Measurements from ENCODE around the gene BCAS3. TPM values are rescaled to one million over a fixed set of nuclear protein-coding genes. Genes with fewer than 3 reads are reported as not detected.

The BCAS3 gene
- total RNA-seq, 4 donors from 2014 or later: 18.2 to 60.6 (median 23.4) TPM

DNA sequence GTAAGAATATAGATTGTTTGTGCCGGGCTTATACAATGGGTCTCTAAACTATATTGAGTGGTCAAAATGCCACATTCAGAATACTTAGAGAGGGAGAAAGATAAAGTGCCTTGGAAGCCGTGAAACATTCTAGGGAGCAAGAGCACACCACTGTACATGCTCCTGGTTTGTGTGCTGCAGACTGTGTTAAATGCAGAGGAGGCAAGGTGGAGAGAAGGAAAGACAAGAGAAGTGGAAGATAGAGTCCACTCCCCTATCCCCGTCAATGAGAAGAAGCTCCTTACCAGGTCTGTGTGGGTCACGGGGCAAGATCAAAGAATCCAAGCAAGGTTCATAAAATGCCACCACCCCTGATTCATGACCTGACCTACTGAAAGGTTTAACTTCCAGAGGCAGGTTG lies 454.9 kb downstream of the BCAS3 start:
- in situ Hi-C loops (cut with MboI; ENCODE audit: low sequenced_read_pairs in 4 of 4) (no loop called here), intact Hi-C loops (cut with DNase I; ENCODE audit: low total_unique reads) (loop anchor here (10.0 kb wide), 1 partner anchor 262 kb away; the partner anchor contains the start of gene TBX2)

DNA sequence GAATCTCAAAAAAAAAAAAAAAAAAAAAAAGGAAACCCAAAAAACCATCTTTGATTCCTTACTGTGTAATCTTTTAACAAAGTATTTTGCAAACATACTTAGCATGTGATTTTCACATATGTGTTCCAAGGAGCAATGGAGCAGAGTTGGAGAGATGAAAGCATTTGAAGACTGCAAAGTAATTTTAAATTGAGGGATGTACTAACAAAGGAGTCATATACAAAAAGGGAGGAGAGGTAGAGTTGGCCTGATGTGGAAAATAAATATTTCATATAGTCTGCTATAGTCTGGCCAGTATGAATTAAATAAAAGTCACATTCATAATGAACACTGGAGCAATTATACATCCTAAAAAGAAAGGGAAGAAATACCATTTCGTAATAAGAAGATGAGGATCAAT lies 456.2 kb downstream of the BCAS3 start:
- no peak for DNase-seq
- TF ChIP-seq, protein P1, sequence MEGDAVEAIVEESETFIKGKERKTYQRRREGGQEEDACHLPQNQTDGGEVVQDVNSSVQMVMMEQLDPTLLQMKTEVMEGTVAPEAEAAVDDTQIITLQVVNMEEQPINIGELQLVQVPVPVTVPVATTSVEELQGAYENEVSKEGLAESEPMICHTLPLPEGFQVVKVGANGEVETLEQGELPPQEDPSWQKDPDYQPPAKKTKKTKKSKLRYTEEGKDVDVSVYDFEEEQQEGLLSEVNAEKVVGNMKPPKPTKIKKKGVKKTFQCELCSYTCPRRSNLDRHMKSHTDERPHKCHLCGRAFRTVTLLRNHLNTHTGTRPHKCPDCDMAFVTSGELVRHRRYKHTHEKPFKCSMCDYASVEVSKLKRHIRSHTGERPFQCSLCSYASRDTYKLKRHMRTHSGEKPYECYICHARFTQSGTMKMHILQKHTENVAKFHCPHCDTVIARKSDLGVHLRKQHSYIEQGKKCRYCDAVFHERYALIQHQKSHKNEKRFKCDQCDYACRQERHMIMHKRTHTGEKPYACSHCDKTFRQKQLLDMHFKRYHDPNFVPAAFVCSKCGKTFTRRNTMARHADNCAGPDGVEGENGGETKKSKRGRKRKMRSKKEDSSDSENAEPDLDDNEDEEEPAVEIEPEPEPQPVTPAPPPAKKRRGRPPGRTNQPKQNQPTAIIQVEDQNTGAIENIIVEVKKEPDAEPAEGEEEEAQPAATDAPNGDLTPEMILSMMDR (IDR thresholded peaks at IDR 0.05 in 4 of 5, conservative IDR thresholded peaks at IDR 0.05 in 1 of 5): no peak
- no peak for TF ChIP-seq POLR2A (IDR thresholded peaks at IDR 0.05)
- intact Hi-C loops (cut with DNase I; ENCODE audit: low total_unique reads): loop anchor here (10.0 kb wide), 1 partner anchor 261 kb away; the partner anchor contains the start of gene TBX2
- in situ Hi-C loops (cut with MboI; ENCODE audit: low sequenced_read_pairs in 4 of 4): no loop called here
- peaks cover 0 to 9% of the 10 kb centered on the region in 2 donors for H3K4me1 ChIP-seq
- ATAC-seq: no peak
- H3K9me3 ChIP-seq: no peaks in the 10 kb centered on the region
- H3K36me3 ChIP-seq: no peaks in the 10 kb centered on the region
- H3K4me3 ChIP-seq: no peak overlapping the region
- no peaks in the 10 kb centered on the region for H3K27me3 ChIP-seq
- peak overlapping the region in 3 of 4 donors; percentile 2 to 35 (median 15) for H3K27ac ChIP-seq

More for the DNA sequence above, 454.9 kb downstream of the BCAS3 start:
- Histone ChIP-seq H3K36me3 (no peaks in the 10 kb centered on the region), H3K9me3 (no peaks in the 10 kb centered on the region), H3K4me1 (peaks cover 0 to 7% of the 10 kb centered on the region in 2 donors), H3K4me3 (no peak overlapping the region), H3K27me3 (no peaks in the 10 kb centered on the region), H3K27ac (no peak overlapping the region)
- TF ChIP-seq, protein P1 (IDR thresholded peaks at IDR 0.05 in 4 of 5, conservative IDR thresholded peaks at IDR 0.05 in 1 of 5): no peak
- TF ChIP-seq POLR2A (IDR thresholded peaks at IDR 0.05): no peak
- DNase-seq (no peak), ATAC-seq (no peak)

DNA sequence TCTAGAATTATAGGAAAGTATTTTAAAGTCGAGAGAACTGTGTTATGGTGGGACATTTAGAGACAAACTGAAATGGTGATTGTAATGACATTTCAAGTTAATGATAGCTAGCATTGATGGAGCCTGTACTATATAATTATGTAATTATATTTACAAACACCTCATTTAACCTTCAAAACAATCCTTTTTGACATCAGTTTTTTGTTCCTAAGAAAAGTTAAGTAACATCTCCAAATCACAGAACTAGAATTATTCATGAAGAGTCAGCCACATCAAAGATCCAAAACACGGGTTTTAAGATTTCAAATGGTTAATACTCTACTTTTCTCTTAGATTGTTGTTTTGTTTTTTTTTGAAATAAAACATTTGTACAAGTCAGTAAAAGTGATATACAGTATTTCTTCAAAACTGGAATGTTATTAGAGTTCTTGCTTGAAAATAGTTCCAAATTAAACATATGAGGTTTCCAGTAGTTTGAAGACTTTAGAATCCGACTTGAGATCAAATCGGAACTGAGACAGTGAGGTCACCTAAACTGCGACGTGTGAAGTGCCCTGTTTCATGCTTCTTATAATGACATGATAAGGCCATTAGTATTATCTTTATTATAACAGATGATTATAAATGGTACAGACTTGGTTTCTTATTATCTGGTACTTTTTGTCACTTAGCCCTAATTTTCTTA lies 457.0 kb downstream of the BCAS3 start:
- Histone ChIP-seq H3K9me3 (no peaks in the 10 kb centered on the region), H3K27me3 (no peaks in the 10 kb centered on the region), H3K4me1 (peaks cover 0 to 4% of the 10 kb centered on the region in 2 donors), H3K27ac (peak overlapping the region in 3 of 4 donors; percentile 2 to 35 (median 15)), H3K36me3 (no peaks in the 10 kb centered on the region), H3K4me3 (peak overlapping the region in 2 of 4 donors; percentile 7 to 27)
- in situ Hi-C loops (cut with MboI; ENCODE audit: low sequenced_read_pairs in 4 of 4): no loop called here
- ATAC-seq (no peak), DNase-seq (no peak)
- TF ChIP-seq, protein P1 (IDR thresholded peaks at IDR 0.05 in 4 of 5, conservative IDR thresholded peaks at IDR 0.05 in 1 of 5): no peak
- no peak for TF ChIP-seq POLR2A (IDR thresholded peaks at IDR 0.05)
- intact Hi-C loops (cut with DNase I; ENCODE audit: low total_unique reads): loop anchor here (10.0 kb wide), 1 partner anchor 260 kb away; the partner anchor contains the start of gene TBX2

DNA sequence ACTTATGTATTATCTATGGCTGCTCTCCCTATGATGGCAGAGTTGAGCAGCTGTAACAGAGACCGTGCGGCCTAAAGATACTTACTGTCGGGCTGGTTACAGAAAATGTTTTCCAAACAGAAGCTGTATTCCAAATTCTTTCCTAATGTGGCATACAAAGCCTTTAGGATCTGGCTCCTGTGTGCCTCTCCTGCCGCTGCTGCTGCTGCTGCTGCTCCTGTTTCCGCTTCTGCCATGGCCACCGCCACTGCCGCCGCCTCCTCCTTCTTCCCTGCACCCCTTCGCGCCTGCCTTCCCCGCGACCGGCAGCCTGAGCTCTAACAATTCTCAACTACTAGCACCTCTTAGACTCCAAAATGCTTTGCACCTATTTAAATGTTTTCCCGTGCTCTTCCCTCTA lies 458.1 kb downstream of the BCAS3 start:
- no peak for ATAC-seq
- Histone ChIP-seq H3K4me3 (peak overlapping the region in 3 of 4 donors; percentile 17 to 31 (median 27)), H3K36me3 (no peaks in the 10 kb centered on the region), H3K27me3 (no peaks in the 10 kb centered on the region), H3K27ac (peak overlapping the region in 3 of 4 donors; percentile 4 to 37 (median 35)), H3K9me3 (no peaks in the 10 kb centered on the region), H3K4me1 (peaks cover 0 to 4% of the 10 kb centered on the region in 2 donors)
- intact Hi-C loops (cut with DNase I; ENCODE audit: low total_unique reads): loop anchor here (10.0 kb wide), 1 partner anchor 259 kb away; the partner anchor contains the start of gene TBX2
- no peak for DNase-seq
- TF ChIP-seq POLR2A (IDR thresholded peaks at IDR 0.05): no peak
- TF ChIP-seq, protein P1 (IDR thresholded peaks at IDR 0.05 in 4 of 5, conservative IDR thresholded peaks at IDR 0.05 in 1 of 5): no peak
- in situ Hi-C loops (cut with MboI; ENCODE audit: low sequenced_read_pairs in 4 of 4): no loop called here
